Ovary (tissue), 3 donors: ENCODE data around the gene KCNAB1.

Source experiments
- EP300 ChIP-seq: sonication (generic); formaldehyde crosslinking; IDR thresholded peaks from one replicate; pipeline ENCODE4 v1.6.1; 2017; ENCODE audit warnings: antibody characterized with exemption
- POLR2A ChIP-seq: fragments of 450-650 bp; IDR thresholded peaks from one replicate; pipeline ENCODE4 v1.6.1; 2017; ENCODE audit warnings: antibody characterized with exemption, mild to moderate bottlenecking, moderate library complexity
- TF ChIP-seq, protein P1 (sequence below), 3 donors: fragments of 450-650 bp in 2 of 3; fragments of 200-600 bp in 1 of 3; IDR thresholded peaks; one replicate each; pipeline versions ENCODE4 v1.5.1 to v1.8.0; 2016 to 2022; ENCODE audit warnings: antibody characterized with exemption in 3 of 3, mild to moderate bottlenecking in 1 of 3
- donor health status: DM: no; HTN: no; CAD: no.

DNA sequence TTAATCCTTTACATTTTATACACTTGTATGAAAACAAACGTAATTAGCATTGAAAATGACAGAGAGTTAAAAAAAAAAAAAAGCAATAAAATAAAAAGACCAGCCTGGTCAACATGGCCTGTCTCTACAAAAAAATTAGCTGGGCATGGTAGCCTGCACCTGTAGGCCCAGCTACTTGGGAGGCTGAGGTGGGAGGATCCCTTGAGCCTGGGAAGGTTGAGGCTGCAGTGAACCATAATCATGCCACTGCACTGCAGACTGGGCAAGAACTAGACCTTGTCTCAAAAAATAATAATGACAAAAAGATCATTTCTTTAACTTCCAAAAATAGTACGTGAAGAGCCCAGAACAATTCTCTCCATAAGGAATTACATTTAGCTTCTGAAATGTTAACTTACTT, 432.6 kb downstream of the KCNAB1 start:
- no peak for TF ChIP-seq EP300
- no peak for TF ChIP-seq POLR2A
- TF ChIP-seq, protein P1, sequence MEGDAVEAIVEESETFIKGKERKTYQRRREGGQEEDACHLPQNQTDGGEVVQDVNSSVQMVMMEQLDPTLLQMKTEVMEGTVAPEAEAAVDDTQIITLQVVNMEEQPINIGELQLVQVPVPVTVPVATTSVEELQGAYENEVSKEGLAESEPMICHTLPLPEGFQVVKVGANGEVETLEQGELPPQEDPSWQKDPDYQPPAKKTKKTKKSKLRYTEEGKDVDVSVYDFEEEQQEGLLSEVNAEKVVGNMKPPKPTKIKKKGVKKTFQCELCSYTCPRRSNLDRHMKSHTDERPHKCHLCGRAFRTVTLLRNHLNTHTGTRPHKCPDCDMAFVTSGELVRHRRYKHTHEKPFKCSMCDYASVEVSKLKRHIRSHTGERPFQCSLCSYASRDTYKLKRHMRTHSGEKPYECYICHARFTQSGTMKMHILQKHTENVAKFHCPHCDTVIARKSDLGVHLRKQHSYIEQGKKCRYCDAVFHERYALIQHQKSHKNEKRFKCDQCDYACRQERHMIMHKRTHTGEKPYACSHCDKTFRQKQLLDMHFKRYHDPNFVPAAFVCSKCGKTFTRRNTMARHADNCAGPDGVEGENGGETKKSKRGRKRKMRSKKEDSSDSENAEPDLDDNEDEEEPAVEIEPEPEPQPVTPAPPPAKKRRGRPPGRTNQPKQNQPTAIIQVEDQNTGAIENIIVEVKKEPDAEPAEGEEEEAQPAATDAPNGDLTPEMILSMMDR (IDR thresholded peaks at IDR 0.05) = no peak
